GM12864 (cell line): ENCODE measurements around the gene CRTC1.
"Not testable (repeated sequence)": the region's sequence is repeated elsewhere in the genome, so short reads cannot be mapped to it uniquely, and the experiment has no call there.

Experiments
- DNase-seq: peaks from one replicate; pipeline ENCODE4 v3.0.0-alpha.2; 2011; ENCODE audit warnings: low read depth
- H3K4me3 ChIP-seq: 2 replicates; pipeline ENCODE4 v1.5.1; 2011; ENCODE audit warnings: mild to moderate bottlenecking, low read depth, low read length, control low read depth
- TF ChIP-seq, protein P1 (sequence below): IDR thresholded peaks from 2 replicates; pipeline ENCODE4 v1.5.1; 2011; ENCODE audit warnings: low read depth, mild to moderate bottlenecking, moderate library complexity, low read length, control low read depth, inconsistent platforms; ENCODE audit errors: missing control alignments

CRTC1 gene

GRCh38 chr19:18807861-18808331 is 124.4 kb downstream of the CRTC1 start:
- TF ChIP-seq, protein P1, sequence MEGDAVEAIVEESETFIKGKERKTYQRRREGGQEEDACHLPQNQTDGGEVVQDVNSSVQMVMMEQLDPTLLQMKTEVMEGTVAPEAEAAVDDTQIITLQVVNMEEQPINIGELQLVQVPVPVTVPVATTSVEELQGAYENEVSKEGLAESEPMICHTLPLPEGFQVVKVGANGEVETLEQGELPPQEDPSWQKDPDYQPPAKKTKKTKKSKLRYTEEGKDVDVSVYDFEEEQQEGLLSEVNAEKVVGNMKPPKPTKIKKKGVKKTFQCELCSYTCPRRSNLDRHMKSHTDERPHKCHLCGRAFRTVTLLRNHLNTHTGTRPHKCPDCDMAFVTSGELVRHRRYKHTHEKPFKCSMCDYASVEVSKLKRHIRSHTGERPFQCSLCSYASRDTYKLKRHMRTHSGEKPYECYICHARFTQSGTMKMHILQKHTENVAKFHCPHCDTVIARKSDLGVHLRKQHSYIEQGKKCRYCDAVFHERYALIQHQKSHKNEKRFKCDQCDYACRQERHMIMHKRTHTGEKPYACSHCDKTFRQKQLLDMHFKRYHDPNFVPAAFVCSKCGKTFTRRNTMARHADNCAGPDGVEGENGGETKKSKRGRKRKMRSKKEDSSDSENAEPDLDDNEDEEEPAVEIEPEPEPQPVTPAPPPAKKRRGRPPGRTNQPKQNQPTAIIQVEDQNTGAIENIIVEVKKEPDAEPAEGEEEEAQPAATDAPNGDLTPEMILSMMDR: no peak
- no peak for DNase-seq

GRCh38 chr19:18809149-18809868 is 125.8 kb downstream of the CRTC1 start:
- no peak for DNase-seq
- H3K4me3 ChIP-seq: no peak overlapping the region
- TF ChIP-seq, protein P1: no peak

More at GRCh38 chr19:18807861-18808331, 124.4 kb downstream of the CRTC1 start:
- H3K4me3 ChIP-seq: no peak overlapping the region

DNA sequence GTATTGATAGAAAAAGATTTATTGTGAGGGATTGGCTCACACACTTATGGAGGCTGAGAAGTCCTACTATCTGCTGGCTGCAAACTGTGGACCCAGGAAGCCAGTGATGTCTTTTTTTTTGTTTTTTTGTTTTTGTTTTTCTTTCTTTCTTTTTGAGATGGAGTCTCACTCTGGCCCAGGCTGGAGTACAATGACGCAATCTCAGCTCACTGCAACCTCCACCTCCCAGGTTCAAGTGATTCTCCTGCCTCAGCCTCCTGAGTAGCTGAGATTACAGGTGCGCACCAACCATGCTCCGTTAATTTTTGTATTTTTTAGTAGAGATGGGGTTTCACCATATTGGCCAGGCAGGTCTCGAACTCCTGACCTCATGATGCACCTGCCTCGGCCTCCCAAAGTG is 128.2 kb downstream of the CRTC1 start:
- H3K4me3 ChIP-seq, DNase-seq: not testable (repeated sequence)

GRCh38 chr19:18814063-18814462 is 130.6 kb downstream of the CRTC1 start:
- no peak for DNase-seq
- TF ChIP-seq, protein P1: no peak
- H3K4me3 ChIP-seq: no peak overlapping the region

- no peak overlapping the region for H3K4me3 ChIP-seq
- DNase-seq: no peak
- TF ChIP-seq, protein P1: no peak
These were observed 132.2 kb downstream of the CRTC1 start for GRCh38 chr19:18815673-18816072.

- H3K4me3 ChIP-seq, DNase-seq: not testable (repeated sequence)
These were observed 133.2 kb downstream of the CRTC1 start for GRCh38 chr19:18816645-18817044.

DNA sequence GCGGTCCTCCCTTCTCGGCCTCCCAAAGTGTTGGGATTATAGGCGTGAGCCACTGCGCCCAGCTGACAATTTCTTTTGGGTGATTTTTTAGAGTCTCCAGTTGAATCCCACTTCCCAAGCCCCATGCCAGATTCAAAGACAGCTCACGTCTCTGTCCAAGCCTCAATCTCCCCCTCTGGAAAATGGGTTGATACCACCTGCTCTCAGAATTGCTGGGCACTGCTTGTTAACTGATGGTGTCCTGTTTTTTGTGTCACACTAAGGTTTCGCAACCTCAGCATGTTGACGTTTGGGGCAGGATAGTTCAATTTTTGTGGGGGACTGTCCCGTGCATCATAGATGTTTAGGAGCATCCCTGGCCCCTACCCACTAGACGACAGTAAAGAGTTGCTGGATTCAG is 134.1 kb downstream of the CRTC1 start:
- TF ChIP-seq, protein P1: no peak
- no peak for DNase-seq
- no peak overlapping the region for H3K4me3 ChIP-seq

DNA sequence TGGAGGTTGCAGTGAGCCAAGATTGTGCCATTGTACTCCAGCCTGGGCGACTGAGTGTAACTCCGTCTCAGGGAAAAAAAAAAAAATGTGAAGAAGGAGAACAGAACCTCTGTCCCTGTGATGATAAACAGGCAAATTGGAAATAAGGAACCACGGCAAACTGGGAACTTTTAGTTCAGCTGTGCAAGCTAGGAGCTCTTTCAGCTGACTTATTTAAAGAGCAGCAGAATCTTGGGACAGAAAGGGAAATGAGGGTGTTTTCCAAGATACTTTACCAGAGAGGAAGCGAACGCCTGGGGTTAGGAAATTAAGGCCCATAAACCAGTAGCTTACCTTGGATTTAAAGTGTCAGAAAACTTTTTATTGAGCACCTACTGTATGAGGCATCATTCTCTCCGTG is 145.3 kb downstream of the CRTC1 start:
- no peak overlapping the region for H3K4me3 ChIP-seq
- DNase-seq: no peak
- TF ChIP-seq, protein P1: no peak
